Endothelial cell of umbilical vein (primary cell): Measurements from ENCODE around the gene IL10.

Source experiments
- EZH2 ChIP-seq: IDR thresholded peaks from 2 replicates; pipeline ENCODE4 v1.6.1; 2012; ENCODE audit warnings: borderline replicate concordance, low read depth, mild to moderate bottlenecking, moderate library complexity, low read length, inconsistent platforms; ENCODE audit not compliant: severe bottlenecking
- MYC ChIP-seq: IDR thresholded peaks from one replicate; pipeline ENCODE4 v1.6.1; 2011; ENCODE audit warnings: mild to moderate bottlenecking, low read depth, low read length
- POLR2A ChIP-seq: IDR thresholded peaks from 2 replicates; pipeline ENCODE4 v1.6.1; 2012; ENCODE audit warnings: low read depth, mild to moderate bottlenecking, control low read depth, low read length
- POLR2AphosphoS5 ChIP-seq: IDR thresholded peaks from 2 replicates; pipeline ENCODE4 v1.6.1; 2012; ENCODE audit warnings: low read depth, mild to moderate bottlenecking, control low read depth, low read length, moderate library complexity; ENCODE audit not compliant: insufficient read depth
- TF ChIP-seq, protein P1 (sequence below), 2 donors: IDR thresholded peaks; 1 replicate in 1 of 2; 2 replicates in 1 of 2; pipeline ENCODE4 v1.5.1; 2011; ENCODE audit warnings: low read length in 2 of 2, mild to moderate bottlenecking in 2 of 2, moderate library complexity in 2 of 2, control low read depth in 1 of 2, inconsistent platforms in 1 of 2, low read depth in 1 of 2; ENCODE audit not compliant: insufficient read depth in 1 of 2; ENCODE audit errors: extremely low read depth in 1 of 2
- TF ChIP-seq, protein P2 (sequence below): IDR thresholded peaks from 2 replicates; pipeline ENCODE4 v1.6.1; 2011; ENCODE audit not compliant: insufficient read depth, insufficient read length

DNA sequence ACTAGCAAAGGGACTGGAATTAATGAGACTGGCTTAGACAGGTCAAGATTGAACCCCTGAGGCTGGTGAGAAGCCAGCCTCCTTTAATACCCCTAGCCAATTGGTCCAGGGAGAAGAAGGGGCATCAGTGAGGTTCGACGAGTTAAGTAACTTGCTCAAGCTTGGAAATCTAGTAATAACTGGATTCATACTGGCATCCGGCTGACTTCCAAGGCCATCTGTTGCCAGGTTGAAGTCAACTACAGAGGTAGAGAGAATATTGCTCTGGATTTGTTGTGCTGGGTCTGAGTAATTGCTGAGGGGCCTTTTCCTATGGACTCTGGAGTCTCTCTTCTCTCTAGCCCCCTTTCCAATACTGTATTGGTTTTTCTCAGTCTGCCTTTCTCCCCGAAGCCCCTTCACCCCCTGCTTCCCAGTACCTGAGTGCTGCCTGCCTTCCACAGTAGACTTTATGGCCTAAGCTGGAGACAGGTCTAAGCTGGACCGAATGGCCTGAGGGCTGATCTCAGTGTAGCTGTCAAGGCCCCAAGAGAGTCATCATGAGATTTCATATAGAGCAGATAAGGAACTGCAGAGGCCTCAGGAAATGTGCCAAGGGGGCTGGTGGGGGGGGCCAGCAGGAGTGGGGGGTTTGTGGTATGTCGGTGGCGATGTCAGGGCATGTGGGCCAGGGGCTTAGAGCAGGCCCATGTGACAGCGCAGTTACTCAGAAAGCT is 44.2 kb downstream of the IL10 start:
- TF ChIP-seq, protein P1, sequence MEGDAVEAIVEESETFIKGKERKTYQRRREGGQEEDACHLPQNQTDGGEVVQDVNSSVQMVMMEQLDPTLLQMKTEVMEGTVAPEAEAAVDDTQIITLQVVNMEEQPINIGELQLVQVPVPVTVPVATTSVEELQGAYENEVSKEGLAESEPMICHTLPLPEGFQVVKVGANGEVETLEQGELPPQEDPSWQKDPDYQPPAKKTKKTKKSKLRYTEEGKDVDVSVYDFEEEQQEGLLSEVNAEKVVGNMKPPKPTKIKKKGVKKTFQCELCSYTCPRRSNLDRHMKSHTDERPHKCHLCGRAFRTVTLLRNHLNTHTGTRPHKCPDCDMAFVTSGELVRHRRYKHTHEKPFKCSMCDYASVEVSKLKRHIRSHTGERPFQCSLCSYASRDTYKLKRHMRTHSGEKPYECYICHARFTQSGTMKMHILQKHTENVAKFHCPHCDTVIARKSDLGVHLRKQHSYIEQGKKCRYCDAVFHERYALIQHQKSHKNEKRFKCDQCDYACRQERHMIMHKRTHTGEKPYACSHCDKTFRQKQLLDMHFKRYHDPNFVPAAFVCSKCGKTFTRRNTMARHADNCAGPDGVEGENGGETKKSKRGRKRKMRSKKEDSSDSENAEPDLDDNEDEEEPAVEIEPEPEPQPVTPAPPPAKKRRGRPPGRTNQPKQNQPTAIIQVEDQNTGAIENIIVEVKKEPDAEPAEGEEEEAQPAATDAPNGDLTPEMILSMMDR (IDR thresholded peaks at IDR 0.05; ENCODE audit: extremely low read depth in 1 of 2, insufficient read depth in 1 of 2, low read depth in 1 of 2, low read length in 2 of 2), result no peak
- no peak for TF ChIP-seq POLR2A
- TF ChIP-seq, protein P2, sequence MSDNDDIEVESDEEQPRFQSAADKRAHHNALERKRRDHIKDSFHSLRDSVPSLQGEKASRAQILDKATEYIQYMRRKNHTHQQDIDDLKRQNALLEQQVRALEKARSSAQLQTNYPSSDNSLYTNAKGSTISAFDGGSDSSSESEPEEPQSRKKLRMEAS, result no peak
- TF ChIP-seq EZH2, result no peak
- no peak for TF ChIP-seq POLR2AphosphoS5
- no peak for TF ChIP-seq MYC
